HEK293 (cell line): Measurements from ENCODE around the gene HBP1.
A peak's percentile ranks its signal among the peaks of the same experiment; 100 is the strongest.

Source experiments
- CTCF ChIA-PET: fragments of 350-600 bp; formaldehyde crosslinking; extraction: SDS; loops from one replicate; lab custom pipeline; 2021; ENCODE audit warnings: antibody characterized with exemption; lab: Yijun Ruan, JAX
- POLR2A ChIA-PET: fragments of 300-600 bp; formaldehyde crosslinking; extraction: SDS; loops from one replicate; lab custom pipeline; 2020; ENCODE audit warnings: antibody characterized with exemption, inconsistent platforms; lab: Yijun Ruan, JAX
- H3K27ac ChIP-seq: fragments of 200-500 bp; sonication (Bioruptor generic); 2 replicates; pipeline ENCODE4 v1.5.1; 2014; ENCODE audit warnings: low read depth, low read length, control low read depth, inconsistent platforms; ENCODE audit errors: extremely low read depth
- H3K36me3 ChIP-seq, 2 experiments: fragments of 200-500 bp in 1 of 2; sonication (Bioruptor generic) in 1 of 2; 1 replicate in 1 of 2; 2 replicates in 1 of 2; pipeline ENCODE4 v1.5.1; 2014 to 2017; ENCODE audit warnings: inconsistent platforms in 2 of 2, low read length in 2 of 2; ENCODE audit not compliant: control insufficient read depth in 2 of 2, insufficient read depth in 1 of 2
- H3K4me1 ChIP-seq: fragments of 200-500 bp; sonication (Bioruptor generic); 2 replicates; pipeline ENCODE4 v1.5.1; 2014; ENCODE audit warnings: mild to moderate bottlenecking, low read length, inconsistent platforms; ENCODE audit not compliant: control insufficient read depth, insufficient read depth
- H3K4me3 ChIP-seq: 2 replicates; pipeline ENCODE4 v1.5.1; 2011; ENCODE audit warnings: low read depth, mild to moderate bottlenecking, control low read depth, low read length, moderate library complexity
- H3K9me3 ChIP-seq: fragments of 200-500 bp; sonication (Bioruptor generic); 2 replicates; pipeline ENCODE4 v1.5.1; 2014; ENCODE audit warnings: low read depth, low read length, inconsistent platforms; ENCODE audit not compliant: control insufficient read depth, insufficient read depth
- BCL11A ChIP-seq: fragments of 450-650 bp; formaldehyde crosslinking; IDR thresholded peaks from 2 replicates; pipeline ENCODE4 v1.5.1; 2016; ENCODE audit warnings: low read depth, missing biosample characterization, missing genetic modification characterization
- EGR2 ChIP-seq: fragments of 450-650 bp; formaldehyde crosslinking; IDR thresholded peaks from 2 replicates; pipeline ENCODE4 v1.5.1; 2016; ENCODE audit warnings: low read depth, missing biosample characterization, missing genetic modification characterization
- GFI1B ChIP-seq: fragments of 450-650 bp; formaldehyde crosslinking; IDR thresholded peaks from 2 replicates; pipeline ENCODE4 v1.5.1; 2016; ENCODE audit warnings: missing biosample characterization, missing genetic modification characterization
- KLF7 ChIP-seq: fragments of 450-650 bp; formaldehyde crosslinking; IDR thresholded peaks from 2 replicates; pipeline ENCODE4 v1.5.1; 2016; ENCODE audit warnings: missing biosample characterization, missing genetic modification characterization, borderline replicate concordance
- MZF1 ChIP-seq: fragments of 450-650 bp; formaldehyde crosslinking; IDR thresholded peaks from 2 replicates; pipeline ENCODE4 v1.5.1; 2017; ENCODE audit warnings: missing biosample characterization, missing genetic modification characterization, borderline replicate concordance
- PATZ1 ChIP-seq: fragments of 450-650 bp; formaldehyde crosslinking; IDR thresholded peaks from 2 replicates; pipeline ENCODE4 v1.5.1; 2016; ENCODE audit warnings: missing biosample characterization, missing genetic modification characterization
- ZFHX2 ChIP-seq: fragments of 450-650 bp; formaldehyde crosslinking; conservative IDR thresholded peaks from 2 replicates; pipeline ENCODE4 v1.5.1; 2016; ENCODE audit warnings: missing biosample characterization, missing genetic modification characterization
- ZFP69B ChIP-seq: fragments of 450-650 bp; formaldehyde crosslinking; IDR thresholded peaks from 2 replicates; pipeline ENCODE4 v1.5.1; 2016; ENCODE audit warnings: missing biosample characterization, missing genetic modification characterization
- ZNF202 ChIP-seq: fragments of 450-650 bp; formaldehyde crosslinking; IDR thresholded peaks from 2 replicates; pipeline ENCODE4 v1.5.1; 2016; ENCODE audit warnings: missing biosample characterization, missing genetic modification characterization, borderline replicate concordance
- ZNF350 ChIP-seq: fragments of 450-650 bp; formaldehyde crosslinking; IDR thresholded peaks from 2 replicates; pipeline ENCODE4 v1.5.0; 2017; ENCODE audit warnings: missing biosample characterization, mild to moderate bottlenecking, missing genetic modification characterization
- ZNF488 ChIP-seq: fragments of 450-650 bp; formaldehyde crosslinking; IDR thresholded peaks from 2 replicates; pipeline ENCODE4 v1.5.1; 2016; ENCODE audit warnings: missing biosample characterization, missing genetic modification characterization
- ZNF529 ChIP-seq: fragments of 450-650 bp; formaldehyde crosslinking; IDR thresholded peaks from 2 replicates; pipeline ENCODE4 v1.5.1; 2017; ENCODE audit warnings: missing genetic modification characterization, missing biosample characterization; ENCODE audit not compliant: insufficient replicate concordance
- ZNF621 ChIP-seq: fragments of 450-650 bp; formaldehyde crosslinking; IDR thresholded peaks from 2 replicates; pipeline ENCODE4 v1.5.1; 2017; ENCODE audit warnings: missing biosample characterization, missing genetic modification characterization
- ZNF660 ChIP-seq: fragments of 450-650 bp; IDR thresholded peaks from 2 replicates; pipeline ENCODE4 v1.5.1; 2018; ENCODE audit warnings: missing biosample characterization, mild to moderate bottlenecking, missing genetic modification characterization
- ZNF707 ChIP-seq: fragments of 450-650 bp; formaldehyde crosslinking; IDR thresholded peaks from 2 replicates; pipeline ENCODE4 v1.5.1; 2016; ENCODE audit warnings: missing biosample characterization, missing genetic modification characterization
- ZSCAN23 ChIP-seq: fragments of 450-650 bp; formaldehyde crosslinking; IDR thresholded peaks from 2 replicates; pipeline ENCODE4 v1.5.1; 2016; ENCODE audit warnings: missing biosample characterization, missing genetic modification characterization
- TF ChIP-seq, protein P1 (sequence below): fragments of 450-650 bp; IDR thresholded peaks from 2 replicates; pipeline ENCODE4 v1.5.1; 2018; ENCODE audit warnings: missing biosample characterization, missing genetic modification characterization
- TF ChIP-seq, protein P2 (sequence below): fragments of 450-650 bp; formaldehyde crosslinking; IDR thresholded peaks from 2 replicates; pipeline ENCODE4 v1.5.1; 2016; ENCODE audit warnings: missing biosample characterization, missing genetic modification characterization
- TF ChIP-seq, protein P3 (sequence below): fragments of 450-650 bp; formaldehyde crosslinking; IDR thresholded peaks from 2 replicates; pipeline ENCODE4 v1.5.1; 2016; ENCODE audit warnings: missing biosample characterization, missing genetic modification characterization
- TF ChIP-seq, protein P4 (sequence below): fragments of 450-650 bp; formaldehyde crosslinking; IDR thresholded peaks from 2 replicates; pipeline ENCODE4 v1.5.1; 2016; ENCODE audit warnings: missing biosample characterization, missing genetic modification characterization
- TF ChIP-seq, protein P5 (sequence below): fragments of 450-650 bp; formaldehyde crosslinking; IDR thresholded peaks from 2 replicates; pipeline ENCODE4 v1.5.1; 2016; ENCODE audit warnings: missing biosample characterization, missing genetic modification characterization

The HBP1 gene

GRCh38 chr7:107210400-107210799 is 41.6 kb downstream of the HBP1 start (continued):
- TF ChIP-seq ZNF202 = no peak

DNA sequence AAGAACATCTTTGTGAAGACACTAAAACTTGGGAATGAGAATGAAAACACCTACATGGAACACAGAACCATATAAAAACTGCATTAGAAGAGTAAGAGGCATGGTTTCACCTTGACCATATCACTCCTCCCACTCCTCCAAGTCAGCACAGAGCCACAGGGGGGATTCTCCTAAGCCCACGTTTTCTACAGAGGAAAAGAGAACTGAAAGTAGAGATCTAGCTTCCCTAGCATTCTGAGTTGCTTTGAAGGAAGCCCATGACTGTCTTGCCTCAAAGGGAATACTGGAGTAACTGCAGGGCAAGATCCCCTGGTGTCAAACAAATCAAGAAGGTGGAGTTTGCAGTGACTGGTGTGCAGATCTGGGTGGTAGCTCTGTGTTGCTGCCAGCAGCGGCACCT is 43.9 kb downstream of the HBP1 start:
- CTCF ChIA-PET = interaction anchor here (0.8 to 1.6 kb wide), 2 partner anchors 10 to 662 kb away, joined by 3 to 8 read pairs; no protein-coding TSS in a partner anchor
- TF ChIP-seq ZFHX2 (peak; percentile 25; the same call in 1 of the 2 replicates), ZNF621 (tag by site-specific recombination) (no peak), ZNF529 (no peak), EGR2 (peak; percentile 57; the same call in 1 of the 2 replicates)
- TF ChIP-seq, protein P1, sequence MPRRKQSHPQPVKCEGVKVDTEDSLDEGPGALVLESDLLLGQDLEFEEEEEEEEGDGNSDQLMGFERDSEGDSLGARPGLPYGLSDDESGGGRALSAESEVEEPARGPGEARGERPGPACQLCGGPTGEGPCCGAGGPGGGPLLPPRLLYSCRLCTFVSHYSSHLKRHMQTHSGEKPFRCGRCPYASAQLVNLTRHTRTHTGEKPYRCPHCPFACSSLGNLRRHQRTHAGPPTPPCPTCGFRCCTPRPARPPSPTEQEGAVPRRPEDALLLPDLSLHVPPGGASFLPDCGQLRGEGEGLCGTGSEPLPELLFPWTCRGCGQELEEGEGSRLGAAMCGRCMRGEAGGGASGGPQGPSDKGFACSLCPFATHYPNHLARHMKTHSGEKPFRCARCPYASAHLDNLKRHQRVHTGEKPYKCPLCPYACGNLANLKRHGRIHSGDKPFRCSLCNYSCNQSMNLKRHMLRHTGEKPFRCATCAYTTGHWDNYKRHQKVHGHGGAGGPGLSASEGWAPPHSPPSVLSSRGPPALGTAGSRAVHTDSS (tag by site-specific recombination) = no peak
- no peaks in the 10 kb centered on the region for H3K4me1 ChIP-seq
- no peak overlapping the region for H3K27ac ChIP-seq
- POLR2A ChIA-PET = no interaction called here
- no peak overlapping the region for H3K4me3 ChIP-seq
- no peaks in the 10 kb centered on the region for H3K9me3 ChIP-seq
- H3K36me3 ChIP-seq = no peaks in the 10 kb centered on the region

DNA sequence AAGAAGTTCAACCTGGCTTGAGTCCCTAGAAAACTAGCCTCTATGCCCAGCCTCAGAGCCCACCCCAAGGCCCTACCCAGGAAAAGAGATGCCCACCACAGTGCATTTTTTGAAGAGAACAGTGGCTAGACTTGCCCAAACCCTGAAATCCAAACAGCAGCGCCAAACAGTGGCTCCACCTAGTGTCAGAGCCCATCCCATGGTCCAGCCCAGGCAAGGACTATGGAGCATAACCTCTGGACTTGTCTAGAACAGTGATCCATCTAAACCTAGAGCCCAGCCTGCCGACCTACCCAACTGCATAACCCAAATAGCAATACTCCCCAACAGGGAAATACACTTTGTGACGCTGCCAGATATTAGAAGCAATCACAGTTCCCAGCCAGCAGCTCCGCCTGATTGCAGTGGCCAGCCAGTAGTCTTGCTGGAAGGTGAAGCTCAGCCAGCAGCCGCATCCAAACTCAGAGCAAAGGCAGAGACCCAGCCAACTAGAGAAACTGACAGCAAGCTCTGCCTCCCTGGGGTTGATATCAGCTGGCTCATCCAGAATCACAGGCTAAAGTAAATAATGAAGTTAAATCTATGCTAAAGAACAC is 44.5 kb downstream of the HBP1 start:
- Histone ChIP-seq H3K4me1 (no peaks in the 10 kb centered on the region), H3K9me3 (no peaks in the 10 kb centered on the region), H3K4me3 (no peak overlapping the region), H3K27ac (no peak overlapping the region), H3K36me3 (no peaks in the 10 kb centered on the region)
- ChIA-PET CTCF (no interaction called here), POLR2A (no interaction called here)
- TF ChIP-seq, protein P2, sequence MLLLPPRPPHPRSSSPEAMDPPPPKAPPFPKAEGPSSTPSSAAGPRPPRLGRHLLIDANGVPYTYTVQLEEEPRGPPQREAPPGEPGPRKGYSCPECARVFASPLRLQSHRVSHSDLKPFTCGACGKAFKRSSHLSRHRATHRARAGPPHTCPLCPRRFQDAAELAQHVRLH (tag by site-specific recombination) = no peak
- TF ChIP-seq ZNF350 (no peak), KLF7 (no peak), MZF1 (tag by site-specific recombination) (no peak), GFI1B (no peak), PATZ1 (tag by site-specific recombination) (no peak), ZNF707 (no peak), ZSCAN23 (tag by site-specific recombination) (no peak), BCL11A (tag by site-specific recombination) (no peak), ZNF488 (tag by site-specific recombination) (no peak), ZNF660 (no peak), ZFP69B (tag by site-specific recombination) (no peak)
- TF ChIP-seq, protein P3, sequence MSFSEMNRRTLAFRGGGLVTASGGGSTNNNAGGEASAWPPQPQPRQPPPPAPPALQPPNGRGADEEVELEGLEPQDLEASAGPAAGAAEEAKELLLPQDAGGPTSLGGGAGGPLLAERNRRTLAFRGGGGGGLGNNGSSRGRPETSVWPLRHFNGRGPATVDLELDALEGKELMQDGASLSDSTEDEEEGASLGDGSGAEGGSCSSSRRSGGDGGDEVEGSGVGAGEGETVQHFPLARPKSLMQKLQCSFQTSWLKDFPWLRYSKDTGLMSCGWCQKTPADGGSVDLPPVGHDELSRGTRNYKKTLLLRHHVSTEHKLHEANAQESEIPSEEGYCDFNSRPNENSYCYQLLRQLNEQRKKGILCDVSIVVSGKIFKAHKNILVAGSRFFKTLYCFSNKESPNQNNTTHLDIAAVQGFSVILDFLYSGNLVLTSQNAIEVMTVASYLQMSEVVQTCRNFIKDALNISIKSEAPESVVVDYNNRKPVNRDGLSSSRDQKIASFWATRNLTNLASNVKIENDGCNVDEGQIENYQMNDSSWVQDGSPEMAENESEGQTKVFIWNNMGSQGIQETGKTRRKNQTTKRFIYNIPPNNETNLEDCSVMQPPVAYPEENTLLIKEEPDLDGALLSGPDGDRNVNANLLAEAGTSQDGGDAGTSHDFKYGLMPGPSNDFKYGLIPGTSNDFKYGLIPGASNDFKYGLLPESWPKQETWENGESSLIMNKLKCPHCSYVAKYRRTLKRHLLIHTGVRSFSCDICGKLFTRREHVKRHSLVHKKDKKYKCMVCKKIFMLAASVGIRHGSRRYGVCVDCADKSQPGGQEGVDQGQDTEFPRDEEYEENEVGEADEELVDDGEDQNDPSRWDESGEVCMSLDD (tag by site-specific recombination) = no peak
- TF ChIP-seq, protein P4, sequence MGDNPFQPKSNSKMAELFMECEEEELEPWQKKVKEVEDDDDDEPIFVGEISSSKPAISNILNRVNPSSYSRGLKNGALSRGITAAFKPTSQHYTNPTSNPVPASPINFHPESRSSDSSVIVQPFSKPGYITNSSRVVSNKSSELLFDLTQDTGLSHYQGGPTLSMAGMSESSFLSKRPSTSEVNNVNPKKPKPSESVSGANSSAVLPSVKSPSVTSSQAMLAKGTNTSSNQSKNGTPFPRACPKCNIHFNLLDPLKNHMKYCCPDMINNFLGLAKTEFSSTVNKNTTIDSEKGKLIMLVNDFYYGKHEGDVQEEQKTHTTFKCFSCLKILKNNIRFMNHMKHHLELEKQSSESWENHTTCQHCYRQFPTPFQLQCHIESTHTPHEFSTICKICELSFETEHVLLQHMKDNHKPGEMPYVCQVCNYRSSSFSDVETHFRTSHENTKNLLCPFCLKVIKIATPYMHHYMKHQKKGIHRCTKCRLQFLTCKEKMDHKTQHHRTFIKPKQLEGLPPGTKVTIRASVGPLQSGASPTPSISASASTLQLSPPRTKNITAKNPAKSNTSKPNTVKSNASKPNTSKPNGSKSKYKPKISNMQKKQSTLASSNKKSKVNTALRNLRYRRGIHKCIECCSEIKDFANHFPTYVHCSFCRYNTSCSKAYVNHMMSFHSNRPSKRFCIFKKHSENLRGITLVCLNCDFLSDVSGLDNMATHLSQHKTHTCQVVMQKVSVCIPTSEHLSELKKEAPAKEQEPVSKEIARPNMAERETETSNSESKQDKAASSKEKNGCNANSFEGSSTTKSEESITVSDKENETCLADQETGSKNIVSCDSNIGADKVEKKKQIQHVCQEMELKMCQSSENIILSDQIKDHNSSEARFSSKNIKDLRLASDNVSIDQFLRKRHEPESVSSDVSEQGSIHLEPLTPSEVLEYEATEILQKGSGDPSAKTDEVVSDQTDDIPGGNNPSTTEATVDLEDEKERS (tag by site-specific recombination) = no peak
- TF ChIP-seq, protein P5, sequence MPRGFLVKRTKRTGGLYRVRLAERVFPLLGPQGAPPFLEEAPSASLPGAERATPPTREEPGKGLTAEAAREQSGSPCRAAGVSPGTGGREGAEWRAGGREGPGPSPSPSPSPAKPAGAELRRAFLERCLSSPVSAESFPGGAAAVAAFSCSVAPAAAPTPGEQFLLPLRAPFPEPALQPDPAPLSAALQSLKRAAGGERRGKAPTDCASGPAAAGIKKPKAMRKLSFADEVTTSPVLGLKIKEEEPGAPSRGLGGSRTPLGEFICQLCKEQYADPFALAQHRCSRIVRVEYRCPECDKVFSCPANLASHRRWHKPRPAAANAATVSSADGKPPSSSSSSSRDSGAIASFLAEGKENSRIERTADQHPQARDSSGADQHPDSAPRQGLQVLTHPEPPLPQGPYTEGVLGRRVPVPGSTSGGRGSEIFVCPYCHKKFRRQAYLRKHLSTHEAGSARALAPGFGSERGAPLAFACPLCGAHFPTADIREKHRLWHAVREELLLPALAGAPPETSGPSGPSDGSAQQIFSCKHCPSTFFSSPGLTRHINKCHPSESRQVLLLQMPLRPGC = no peak
